ENCODE data around the gene TINAGL1.

TINAGL1 gene

DNA sequence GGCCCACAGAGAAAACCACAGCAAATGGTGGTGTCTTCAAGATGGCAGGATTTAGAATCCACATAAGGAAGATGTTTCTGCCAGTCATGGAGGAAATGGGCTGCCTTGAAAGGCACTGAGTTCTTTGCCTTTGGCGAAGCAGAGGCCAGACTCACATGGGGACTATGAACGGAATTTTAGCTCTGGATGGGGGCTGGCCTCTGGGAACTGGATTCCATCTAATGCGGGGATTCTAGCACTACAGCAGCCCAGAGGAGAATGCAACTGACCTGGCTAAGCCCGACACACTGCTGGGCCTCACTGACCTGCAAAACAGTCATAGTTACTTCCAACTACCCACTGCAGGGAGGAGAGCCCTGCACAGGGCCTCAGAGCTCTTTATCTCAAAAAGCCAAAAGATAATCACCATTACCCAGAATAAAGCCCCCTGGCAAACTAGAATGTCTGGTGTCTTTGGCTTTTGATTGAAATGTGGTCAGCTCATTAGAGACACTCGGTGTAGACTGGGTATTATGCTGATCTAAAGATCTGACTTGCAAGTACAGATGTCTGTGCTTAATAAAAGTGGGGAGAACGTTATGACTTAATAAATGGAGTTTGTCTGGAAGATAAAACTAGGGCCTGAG, 52.7 kb downstream of the TINAGL1 start:
- DNase-seq: no peak

DNA sequence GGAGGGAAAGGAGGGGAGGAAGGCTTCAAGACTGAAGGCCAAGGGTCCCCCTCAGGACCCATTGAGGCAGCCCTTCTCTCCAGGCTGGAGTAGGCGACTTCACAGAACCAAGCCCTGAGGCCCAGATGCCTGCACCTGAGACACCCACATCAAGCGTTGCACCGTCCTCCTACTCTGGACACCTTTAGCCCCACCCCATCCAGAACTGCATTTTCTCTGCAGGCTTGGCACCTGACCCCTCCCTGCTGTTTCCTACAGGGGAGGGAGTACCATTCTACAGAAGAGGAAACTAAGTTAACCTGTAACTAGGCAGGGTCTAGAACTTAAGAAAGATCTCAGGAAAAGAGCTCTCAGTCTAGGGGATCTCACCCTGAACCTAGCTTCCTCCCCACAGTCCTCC, 56.3 kb downstream of the TINAGL1 start:
- no peak for DNase-seq

GRCh38 chr1:31633117-31633516, 56.8 kb downstream of the TINAGL1 start:
- DNase-seq: peak; percentile 72
